ENCODE results near the gene GOT2.
"Not testable (repeated sequence)": the region's sequence is repeated elsewhere in the genome, so short reads cannot be mapped to it uniquely, and the experiment has no call there.

GOT2 gene

DNA sequence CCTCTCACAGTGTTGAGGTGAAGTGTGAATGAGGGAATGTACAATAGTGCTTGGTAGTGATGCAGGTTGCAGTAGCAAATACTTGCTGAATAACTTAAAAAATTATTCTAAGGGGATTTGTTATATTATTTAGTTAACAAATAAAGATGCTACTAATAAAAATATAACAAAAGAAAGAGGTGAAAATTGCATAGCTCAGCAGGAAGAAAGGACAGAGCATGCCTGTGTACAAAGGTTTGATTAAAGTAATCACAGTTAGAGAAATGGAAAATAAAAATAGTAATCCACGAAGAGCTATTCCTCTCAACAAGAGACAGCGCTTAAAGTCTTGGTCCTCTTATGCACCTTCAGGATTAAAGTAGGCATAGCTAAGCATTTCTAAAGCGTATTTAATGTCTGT, 11.0 kb downstream of the GOT2 start:
- in situ Hi-C loops (cut with HindIII; ENCODE audit: low sequenced_read_pairs) = no loop called here

DNA sequence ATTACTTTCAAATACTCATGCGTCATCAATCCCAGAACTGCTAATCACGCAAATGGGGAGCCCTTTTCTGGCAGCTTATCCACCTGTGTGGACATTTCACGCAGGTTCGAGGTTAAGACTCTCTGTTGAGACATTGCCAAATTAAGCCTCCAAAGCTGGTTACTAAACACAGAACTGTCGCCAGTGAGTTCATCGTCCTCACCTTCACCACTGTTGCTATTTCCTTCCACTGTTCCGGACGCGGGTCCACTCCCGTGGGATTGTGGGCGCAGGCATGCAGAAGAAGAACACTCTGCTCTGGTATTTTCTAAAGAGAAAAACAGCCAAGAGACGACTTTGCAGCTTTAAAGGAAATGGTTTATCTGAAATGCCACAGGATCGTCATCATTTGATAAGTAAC, 16.1 kb downstream of the GOT2 start:
- in situ Hi-C loops (cut with HindIII; ENCODE audit: low sequenced_read_pairs) = no loop called here

DNA sequence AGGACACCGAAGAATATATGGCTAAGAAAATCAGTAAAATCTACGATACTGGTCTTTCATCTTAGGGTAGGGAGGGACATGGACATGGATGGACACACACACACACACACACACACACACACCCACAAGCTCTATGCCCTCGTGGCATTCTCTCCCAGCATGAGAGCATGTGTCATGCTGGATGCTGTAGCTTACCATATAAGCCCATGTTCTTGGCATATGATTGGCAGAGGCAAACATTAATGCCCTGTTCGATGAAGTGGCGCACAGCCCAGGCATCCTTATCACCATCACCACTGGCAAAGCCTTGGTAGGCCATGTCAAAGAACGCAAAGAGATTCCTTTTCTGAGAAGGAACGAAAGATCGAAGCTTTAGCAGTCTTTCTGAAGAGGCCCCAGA, 17.6 kb downstream of the GOT2 start:
- in situ Hi-C loops (cut with HindIII; ENCODE audit: low sequenced_read_pairs) = no loop called here

DNA sequence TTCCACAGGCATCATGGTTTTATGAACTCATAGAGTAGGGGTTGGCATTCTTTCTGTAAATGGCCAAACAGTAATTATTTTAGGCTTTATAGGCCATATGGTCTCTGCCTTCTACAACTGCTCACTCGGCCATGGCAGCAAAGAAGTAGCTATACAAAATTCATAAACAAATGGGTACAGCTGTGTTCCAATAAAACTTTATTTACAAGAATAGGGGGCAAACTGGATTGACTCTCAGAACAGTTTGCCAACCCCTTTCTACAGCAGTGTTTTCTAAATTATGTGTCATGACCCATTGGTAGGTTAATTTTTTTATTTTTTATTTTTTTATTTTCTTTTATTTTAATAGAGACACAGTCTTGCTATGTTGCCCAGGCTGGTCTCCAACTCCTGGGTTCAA, 20.4 kb downstream of the GOT2 start:
- in situ Hi-C loops (cut with HindIII; ENCODE audit: low sequenced_read_pairs) = no loop called here

DNA sequence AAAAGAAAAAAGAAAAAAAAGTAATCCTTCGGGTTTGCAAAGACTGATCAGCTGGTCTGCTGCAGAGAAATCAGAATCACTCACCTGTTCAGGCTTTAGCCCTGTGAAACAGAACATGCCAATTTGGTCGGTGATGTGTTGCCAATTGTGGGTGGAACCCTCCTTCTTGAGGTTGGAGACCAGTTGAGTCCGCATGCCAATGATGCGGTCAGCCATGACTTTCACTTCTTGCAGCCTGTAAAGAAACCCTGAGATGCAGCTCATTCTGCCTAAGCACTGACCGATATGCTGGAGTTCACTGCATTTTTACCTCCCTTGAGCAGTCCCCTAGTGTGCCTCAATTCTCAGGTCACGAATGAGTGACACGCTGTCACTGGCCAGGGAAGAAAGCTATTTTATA, 24.8 kb downstream of the GOT2 start:
- in situ Hi-C loops (cut with HindIII; ENCODE audit: low sequenced_read_pairs) = no loop called here

DNA sequence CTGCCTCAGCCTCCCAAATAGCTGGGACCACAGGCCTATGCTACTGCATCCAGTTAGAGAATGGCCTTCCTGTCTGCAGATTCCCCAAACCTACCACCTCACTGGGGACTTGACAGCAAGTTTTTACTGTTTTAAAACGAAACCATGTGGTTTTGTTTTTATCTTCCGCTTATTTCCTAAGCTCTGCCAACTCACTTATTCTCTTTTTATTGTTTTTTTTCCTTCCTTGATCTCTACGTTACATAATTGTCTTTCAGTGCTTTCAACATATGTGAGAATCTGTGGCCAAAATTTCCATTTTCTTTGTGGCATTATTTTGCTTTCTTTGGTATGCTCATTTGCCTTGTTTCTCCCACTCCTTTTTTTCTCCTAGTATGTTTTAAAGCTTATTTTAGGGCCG, 35.0 kb downstream of the GOT2 start:
- in situ Hi-C loops (cut with HindIII; ENCODE audit: low sequenced_read_pairs) = no loop called here

DNA sequence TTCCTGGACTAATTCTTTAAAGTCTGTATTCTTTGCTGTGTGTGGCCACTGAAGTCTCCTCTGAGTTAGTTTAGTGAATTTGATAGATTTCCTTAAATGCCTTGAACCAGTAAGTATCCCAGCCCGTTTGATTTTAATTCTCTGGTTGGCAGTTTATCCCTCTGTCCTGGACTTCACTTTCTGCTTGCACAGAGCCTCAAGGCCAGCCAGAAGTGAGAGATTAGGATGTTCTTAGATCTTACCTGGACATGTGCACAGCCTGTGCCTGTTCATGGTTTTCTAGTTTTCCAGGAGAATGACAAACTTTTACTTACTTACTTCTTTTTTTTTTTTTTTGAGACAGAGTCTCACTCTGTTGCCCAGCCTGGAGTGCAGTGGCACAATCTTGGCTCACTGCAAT, 38.7 kb downstream of the GOT2 start:
- in situ Hi-C loops (cut with HindIII; ENCODE audit: low sequenced_read_pairs) = no loop called here

DNA sequence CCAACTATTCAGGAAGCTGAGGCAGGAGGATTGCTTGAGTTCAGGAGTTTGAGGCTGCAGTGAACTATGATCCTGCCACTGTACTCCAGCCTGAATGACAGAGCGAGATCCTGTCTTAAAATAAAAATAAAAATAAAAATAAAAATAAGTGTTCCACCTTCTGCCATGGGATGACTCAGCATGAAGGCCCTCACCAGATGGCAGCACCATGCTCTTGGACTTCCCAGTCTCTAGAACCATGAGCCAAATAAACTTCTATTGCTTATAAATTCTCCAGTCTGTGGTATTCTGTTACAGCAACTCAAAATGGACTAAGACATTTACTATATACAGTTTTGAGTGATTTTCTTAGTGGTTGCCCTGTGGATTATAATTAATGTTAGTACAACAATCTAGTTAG, 41.7 kb downstream of the GOT2 start:
- in situ Hi-C loops (cut with HindIII; ENCODE audit: low sequenced_read_pairs) = no loop called here

DNA sequence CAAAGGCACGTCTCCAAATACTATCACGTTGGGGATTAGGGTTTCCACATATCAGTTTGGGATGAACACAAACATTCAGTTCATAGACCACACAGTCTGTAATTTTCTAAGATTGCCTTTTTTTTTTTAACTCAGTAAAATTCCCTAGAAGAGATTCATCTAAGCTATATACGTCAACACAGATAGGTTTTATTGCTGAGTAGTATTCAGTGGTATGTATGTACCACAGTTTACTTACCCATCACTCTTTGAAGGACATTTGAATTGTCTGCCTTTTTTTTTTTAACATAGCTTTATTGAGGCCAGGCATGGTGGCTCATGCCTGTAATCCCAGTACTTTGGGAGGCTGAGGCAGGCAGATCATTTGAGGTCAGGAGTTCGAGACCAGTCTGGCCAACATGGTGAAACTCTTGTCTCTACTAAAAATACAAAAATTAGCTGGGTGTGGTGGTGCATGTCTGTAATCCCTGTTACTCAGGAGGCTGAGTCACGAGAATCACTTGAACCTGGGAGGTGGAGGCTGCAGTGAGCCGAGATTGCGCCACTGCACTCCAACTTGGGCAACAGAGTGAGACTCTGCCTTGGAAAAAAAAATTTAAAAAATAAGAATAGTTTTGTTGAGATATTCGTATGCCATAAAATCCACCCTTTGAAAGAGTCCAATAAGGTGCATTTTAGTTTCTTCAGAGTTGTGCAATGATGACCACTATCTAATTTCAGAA, 47.0 kb downstream of the GOT2 start:
- in situ Hi-C loops (cut with HindIII; ENCODE audit: low sequenced_read_pairs) = not testable (repeated sequence)

DNA sequence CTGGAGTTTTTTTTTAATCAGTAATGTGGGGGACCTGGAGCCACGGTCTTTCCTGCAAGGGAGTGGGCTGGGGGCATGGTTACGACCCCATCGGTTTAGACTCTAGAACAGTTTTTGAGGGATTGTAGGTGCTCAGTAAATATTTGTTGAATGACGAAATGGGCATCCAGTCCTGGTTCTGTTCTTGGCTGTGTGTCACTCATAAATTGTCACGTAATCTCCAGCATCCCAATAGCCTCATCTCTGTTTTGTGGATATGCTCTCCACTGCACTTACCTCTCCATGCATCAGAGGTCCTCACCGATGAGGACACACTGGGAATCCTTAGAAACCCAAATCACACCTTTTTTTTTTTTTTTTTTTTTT, 49.0 kb downstream of the GOT2 start:
- in situ Hi-C loops (cut with HindIII; ENCODE audit: low sequenced_read_pairs) = no loop called here

DNA sequence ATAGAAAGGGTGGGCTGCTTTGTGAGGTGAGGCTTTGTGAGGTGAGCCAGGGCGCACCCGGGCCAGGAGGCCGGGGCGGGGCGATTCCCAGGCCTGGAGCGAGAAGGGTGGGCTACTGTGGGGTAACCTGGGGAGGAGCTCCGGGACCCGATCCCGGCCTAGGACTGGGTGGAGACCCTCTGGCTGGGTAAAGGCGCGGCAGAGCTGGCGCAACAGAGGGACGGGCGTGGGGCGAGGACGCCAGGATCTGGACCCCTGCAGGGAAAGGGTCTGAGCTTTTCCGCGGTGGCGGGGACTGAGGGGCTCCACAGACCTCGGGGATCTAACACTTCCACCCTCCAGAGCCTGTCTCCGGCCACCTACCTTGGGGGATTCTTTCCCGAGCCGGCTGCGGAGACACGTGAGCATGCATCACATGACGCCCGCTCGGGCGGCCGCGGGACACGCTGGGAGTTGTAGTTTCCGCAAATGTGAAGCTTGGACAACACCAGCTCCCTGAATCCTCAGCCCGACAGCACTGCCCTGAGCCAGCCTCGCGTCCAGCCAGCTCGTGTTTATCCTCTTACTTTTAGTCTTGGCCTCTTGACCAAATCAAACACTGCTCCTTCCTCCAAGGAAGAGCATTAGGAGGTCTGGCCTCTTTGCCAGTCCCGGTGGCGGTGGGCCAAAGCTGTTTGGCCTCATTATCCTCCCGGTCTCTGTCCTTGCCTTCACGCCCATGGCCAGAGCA, 49.6 kb downstream of the GOT2 start, which contains the start of gene SLC38A7:
SLC38A7 (minus strand) TSS at position 417 of the 730 bp plus-strand sequence. CDS start 4,644 bp downstream, outside the sequence.
- in situ Hi-C loops (cut with HindIII; ENCODE audit: low sequenced_read_pairs) = no loop called here

DNA sequence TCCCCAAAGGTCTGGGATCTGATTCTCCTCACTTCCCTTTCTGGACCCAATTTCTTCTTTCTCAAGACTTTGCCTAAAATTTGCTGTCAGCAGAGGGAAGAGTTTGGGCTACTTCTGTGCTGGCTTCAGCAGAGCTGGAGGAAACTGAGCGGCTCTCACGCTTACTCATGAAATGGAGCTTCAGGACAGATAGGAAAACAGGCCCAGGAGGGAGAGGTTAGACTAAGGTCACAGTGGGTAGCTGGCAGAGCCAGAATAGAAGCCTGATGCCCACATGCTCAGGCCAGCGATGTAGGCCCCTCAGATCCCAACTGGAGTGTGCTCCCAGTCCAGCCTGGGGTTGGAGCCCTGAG, 50.1 kb downstream of the GOT2 start:
- in situ Hi-C loops (cut with HindIII; ENCODE audit: low sequenced_read_pairs) = no loop called here

DNA sequence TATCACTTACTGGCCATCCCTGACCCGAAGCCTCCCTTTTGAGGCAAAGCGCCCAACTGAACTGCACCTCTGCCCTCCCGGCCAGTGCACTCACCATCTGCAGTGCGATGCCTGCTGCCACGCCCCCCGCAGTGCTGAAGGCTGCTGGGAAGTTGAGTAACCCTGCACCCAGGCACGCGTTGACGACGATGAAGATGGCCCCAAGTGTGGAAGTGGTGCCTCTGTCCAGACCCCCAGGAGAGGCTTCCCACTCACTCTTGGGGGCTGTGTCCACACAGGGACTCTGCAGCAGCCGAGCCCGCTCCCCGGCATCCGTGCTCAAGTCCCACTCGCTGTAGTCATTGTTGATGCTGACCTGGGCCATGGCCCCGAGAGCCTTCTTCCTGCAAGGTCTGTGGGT, 54.4 kb downstream of the GOT2 start:
- in situ Hi-C loops (cut with HindIII; ENCODE audit: low sequenced_read_pairs) = no loop called here

DNA sequence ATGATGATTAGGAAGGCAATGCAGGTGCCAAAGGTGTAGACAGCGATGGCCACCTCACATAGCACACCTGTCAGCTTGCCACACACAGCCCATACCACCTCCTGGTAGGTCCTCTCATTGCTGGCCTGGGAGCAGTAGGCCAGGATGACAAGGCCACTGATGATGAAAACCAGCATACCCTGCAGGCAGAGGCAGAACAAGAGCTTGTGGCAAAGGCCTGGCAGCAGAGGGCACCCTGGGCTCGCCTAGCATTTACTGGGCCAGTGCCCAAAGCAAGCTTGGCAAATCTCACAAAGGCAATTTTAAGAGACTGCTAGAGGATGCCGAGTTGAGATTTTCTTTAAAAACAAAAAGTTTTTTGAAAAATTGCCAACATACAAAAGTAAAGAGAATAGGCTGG, 55.4 kb downstream of the GOT2 start:
- in situ Hi-C loops (cut with HindIII; ENCODE audit: low sequenced_read_pairs) = no loop called here

DNA sequence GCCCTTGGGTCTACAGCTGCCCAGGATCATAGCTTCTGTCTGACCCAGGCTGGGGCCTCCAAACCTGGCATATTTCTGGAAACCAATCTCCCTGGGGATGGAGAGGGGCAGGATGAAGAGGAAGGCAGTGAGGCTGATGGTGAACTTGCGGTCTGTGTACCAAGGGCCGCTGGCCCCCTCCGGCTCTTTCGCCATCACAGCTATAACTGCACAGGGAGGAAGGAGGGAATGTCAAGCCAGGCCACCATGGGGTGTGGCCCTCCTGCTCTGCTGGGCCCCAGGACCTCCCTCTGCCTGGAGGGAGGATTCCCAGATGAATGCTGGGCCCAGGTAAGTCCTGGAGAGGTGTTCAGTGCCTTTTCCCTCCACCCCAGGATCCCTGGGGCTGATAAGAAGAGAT, 55.8 kb downstream of the GOT2 start:
- in situ Hi-C loops (cut with HindIII; ENCODE audit: low sequenced_read_pairs) = no loop called here

DNA sequence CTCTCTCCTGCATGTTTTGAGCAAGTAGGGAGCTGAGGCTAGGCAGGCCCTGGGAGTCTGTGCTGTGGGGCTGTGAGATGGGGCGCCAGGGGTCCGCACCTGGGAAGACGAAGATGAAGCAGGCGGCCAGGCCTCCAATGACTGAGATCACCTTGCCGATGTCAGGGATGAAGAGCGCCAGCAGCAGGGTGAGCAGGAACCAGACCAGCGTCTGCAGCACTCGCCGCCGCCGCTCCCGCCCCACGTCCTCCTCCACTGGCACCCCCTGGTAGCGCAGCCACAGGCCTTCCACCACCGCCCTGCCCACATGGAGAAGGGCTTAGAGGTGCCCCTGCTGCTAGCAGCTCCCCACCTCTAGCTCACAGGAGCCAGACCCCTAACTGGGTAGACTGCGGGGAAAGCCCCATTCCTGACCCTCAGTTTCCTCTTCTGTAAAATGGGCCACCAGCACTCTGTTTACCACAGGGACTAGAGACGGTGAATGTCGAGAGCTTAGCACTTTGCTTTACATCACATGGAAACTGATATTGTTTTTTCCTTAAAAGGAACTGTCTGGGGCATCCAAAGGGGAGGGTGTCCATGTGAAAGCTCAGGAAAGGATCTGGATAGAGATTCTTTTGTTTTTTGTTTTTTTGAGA, 63.1 kb downstream of the GOT2 start:
- in situ Hi-C loops (cut with HindIII; ENCODE audit: low sequenced_read_pairs) = no loop called here

DNA sequence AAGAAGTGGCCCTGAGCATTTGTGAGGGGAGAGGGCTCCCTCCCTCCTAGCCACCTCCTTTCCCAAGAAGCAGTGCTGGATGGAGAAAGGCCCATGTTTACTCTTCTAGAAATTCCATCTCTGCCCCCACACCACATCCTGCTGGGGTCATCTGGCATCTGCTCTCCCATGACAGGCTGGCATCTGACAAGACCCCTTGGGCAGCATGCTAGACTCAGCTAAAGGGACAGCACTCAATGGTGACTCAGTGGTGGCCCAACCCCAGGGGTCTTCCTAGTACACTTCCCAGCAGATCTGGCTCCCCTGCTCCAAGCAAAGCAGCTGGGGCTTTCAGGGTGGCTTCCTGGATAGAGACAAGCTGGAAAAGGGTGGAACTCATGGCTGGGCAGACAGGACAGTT, 63.9 kb downstream of the GOT2 start:
- in situ Hi-C loops (cut with HindIII; ENCODE audit: low sequenced_read_pairs) = no loop called here

DNA sequence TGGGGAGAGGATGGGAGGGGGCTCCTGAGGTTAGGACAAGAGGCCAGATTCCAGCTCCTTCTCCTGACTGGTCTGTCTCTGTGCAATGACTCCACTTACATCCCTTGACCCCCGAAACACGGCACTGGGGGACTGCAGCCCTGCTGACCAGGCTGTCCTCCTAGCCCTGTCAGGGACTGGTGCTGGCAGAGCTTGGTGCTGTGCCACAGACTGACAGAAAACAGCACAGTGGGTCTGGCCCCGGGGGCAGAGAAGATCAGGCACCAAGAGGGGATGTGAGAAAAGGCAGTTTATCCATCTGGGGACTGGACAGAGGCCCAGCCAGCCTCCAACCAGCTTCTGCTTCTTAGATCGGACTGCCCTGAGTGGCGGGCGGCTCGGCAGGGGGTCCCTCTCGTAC, 68.9 kb downstream of the GOT2 start:
- in situ Hi-C loops (cut with HindIII; ENCODE audit: low sequenced_read_pairs) = no loop called here

DNA sequence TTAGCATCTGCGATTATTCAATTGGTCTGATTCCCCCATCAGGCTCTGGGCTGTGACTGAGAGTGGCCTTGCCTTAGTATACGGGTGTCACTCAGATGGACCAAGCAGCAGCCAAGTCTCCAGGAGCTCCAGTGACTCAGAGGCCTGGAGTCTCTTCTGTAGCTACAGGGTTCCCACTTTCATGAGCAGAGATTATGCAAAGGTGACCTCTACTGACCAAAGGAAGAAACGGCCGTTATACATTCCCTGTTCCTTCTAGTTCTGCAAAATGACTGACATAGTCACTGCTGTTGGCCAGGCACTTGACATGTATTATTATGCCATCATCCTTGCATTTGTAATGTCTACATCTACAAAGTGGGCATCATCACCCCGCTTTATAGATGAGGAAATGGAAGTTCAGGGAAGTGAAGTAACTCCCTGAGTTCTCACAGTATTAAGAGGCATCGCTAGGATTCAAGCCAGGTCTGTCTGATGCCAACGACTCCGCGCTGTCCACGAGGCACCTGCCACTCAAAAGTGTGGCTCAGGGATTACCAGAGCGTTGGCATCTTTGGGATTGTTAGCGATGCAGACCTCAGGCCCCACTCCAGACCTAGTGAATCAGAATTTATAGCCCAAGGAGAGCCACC, 72.8 kb downstream of the GOT2 start:
- in situ Hi-C loops (cut with HindIII; ENCODE audit: low sequenced_read_pairs) = no loop called here

DNA sequence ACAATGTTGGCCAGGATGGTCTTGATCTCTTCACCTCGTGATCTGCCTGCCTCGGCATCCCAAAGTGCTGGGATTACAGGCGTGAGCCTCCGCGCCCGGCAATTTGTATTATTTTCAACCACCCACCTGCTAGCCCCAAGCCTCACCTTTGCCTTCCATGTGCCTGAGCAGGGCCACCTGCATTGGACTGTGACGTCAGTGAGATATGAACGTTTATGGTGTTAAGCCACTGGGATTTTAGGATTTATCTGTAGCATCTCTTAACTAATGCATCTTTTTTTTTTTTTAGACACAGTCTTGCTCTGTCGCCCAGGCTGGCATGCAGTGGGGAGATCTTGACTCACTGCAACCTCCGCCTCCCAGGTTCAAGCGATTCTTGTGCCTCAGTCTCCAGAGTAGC, 74.2 kb downstream of the GOT2 start:
- in situ Hi-C loops (cut with HindIII; ENCODE audit: low sequenced_read_pairs) = not testable (repeated sequence)

DNA sequence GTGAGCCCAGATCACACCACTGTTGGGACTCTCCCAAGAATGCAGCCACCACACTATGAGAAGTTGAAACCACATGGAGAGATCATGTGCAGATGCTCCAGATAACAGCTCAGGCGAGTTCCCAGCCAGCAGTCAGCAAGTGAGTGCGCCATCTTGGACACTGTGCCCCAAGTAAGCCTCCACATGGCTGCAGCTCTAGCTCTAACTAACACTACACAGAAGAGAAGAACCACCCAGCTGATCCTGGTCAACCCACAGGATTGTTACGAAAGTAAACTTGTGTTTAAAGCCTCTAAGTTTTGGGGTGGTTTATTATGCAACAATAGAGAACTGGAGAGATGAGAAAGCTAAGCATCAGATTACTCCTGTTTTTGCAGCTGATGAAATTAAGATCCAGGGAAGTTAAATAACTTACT, 75.3 kb downstream of the GOT2 start:
- in situ Hi-C loops (cut with HindIII; ENCODE audit: low sequenced_read_pairs) = no loop called here
